Epithelial cell of esophagus (primary cell): Measurements from ENCODE around the gene TDRD7.
A peak's percentile ranks its signal among the peaks of the same experiment; 100 is the strongest.
"Not testable (repeated sequence)": the region's sequence is repeated elsewhere in the genome, so short reads cannot be mapped to it uniquely, and the experiment has no call there.

Source experiments
- DNase-seq: peaks from one replicate; pipeline ENCODE4 v3.0.0; 2010; ENCODE audit warnings: low read depth
- H3K4me3 ChIP-seq: 2 replicates; pipeline ENCODE4 v1.5.1; 2011; ENCODE audit warnings: mild to moderate bottlenecking, low read length, control low read depth
- TF ChIP-seq, protein P1 (sequence below): IDR thresholded peaks from 2 replicates; pipeline ENCODE4 v1.5.1; 2011; ENCODE audit warnings: low read depth, mild to moderate bottlenecking, low read length, control low read depth, inconsistent platforms; ENCODE audit not compliant: insufficient read depth; ENCODE audit errors: missing control alignments

The TDRD7 gene

DNA sequence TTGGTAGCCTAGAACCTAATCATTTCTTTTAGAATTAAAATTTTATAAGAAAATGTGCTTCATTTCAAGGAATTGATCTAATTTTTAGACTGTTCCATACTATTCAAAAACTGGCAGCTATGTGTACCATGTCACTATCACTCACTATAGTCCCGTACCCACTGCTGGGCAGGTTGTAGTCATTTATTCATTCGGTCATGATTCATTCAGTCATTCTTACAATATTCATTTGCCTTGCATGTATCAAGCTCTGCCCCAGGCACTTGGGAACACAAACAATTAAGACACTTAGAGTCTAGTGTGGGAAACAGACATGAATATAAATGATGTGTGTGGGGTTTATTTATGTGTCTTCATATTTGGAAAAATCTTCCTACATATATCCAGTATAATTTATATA lies 26.4 kb downstream of the TDRD7 start:
- no peak overlapping the region for H3K4me3 ChIP-seq
- peak; percentile 23 for DNase-seq
- TF ChIP-seq, protein P1, sequence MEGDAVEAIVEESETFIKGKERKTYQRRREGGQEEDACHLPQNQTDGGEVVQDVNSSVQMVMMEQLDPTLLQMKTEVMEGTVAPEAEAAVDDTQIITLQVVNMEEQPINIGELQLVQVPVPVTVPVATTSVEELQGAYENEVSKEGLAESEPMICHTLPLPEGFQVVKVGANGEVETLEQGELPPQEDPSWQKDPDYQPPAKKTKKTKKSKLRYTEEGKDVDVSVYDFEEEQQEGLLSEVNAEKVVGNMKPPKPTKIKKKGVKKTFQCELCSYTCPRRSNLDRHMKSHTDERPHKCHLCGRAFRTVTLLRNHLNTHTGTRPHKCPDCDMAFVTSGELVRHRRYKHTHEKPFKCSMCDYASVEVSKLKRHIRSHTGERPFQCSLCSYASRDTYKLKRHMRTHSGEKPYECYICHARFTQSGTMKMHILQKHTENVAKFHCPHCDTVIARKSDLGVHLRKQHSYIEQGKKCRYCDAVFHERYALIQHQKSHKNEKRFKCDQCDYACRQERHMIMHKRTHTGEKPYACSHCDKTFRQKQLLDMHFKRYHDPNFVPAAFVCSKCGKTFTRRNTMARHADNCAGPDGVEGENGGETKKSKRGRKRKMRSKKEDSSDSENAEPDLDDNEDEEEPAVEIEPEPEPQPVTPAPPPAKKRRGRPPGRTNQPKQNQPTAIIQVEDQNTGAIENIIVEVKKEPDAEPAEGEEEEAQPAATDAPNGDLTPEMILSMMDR = no peak

GRCh38 chr9:97438666-97439065 lies 26.8 kb downstream of the TDRD7 start:
- TF ChIP-seq, protein P1 = no peak
- no peak overlapping the region for H3K4me3 ChIP-seq
- DNase-seq = peak; percentile 19

DNA sequence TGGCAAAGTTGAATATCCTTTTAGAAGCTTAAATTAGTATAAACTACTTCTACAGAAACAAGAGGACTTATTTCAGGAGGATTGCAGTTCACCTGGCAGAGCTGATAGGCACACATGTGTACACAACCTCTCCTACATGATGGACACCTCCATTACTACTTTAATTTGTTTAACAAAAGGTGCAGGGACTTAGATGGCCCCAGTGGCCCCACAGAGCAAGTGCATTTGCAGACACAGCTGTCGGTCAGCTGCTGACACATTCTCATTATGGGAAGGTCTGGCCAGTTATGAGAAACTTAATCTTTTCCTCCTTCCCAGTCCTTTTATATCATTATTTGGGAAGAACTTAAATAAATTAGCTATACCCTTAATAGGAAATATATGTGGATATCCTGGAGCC lies 28.3 kb downstream of the TDRD7 start:
- TF ChIP-seq, protein P1 = no peak
- no peak overlapping the region for H3K4me3 ChIP-seq
- no peak for DNase-seq

- peak; percentile 25 for DNase-seq
- TF ChIP-seq, protein P1 = no peak
- H3K4me3 ChIP-seq = no peak overlapping the region
Measured at GRCh38 chr9:97441729-97442128, 29.8 kb downstream of the TDRD7 start.

DNA sequence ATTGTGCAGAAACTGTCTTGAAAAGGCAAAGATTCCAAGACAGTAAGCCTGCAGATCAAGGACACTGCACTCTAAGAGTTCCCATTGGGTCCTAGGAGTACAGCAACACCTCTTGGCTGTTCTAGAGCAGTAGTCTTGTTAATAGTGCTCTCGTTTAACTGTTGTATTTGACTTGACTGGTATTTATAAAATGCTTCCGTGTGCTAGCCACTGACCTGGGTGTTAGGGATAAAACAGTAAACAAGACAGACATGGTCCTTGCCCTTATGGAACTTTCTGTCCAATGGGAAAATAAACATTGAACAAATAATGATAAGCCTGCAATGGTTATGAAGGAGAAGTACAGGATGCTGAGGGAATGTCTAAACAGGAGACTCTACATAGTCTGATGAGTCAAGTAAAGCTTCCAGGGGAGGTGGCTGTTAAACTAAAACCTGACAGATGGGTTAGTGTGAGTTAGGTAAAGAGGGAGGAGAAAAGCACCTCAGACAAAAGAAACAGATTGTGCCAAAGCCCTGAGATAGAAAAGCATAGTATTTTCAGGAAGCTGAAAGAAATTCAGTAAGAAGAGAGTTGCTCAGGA lies 33.3 kb downstream of the TDRD7 start:
- no peak overlapping the region for H3K4me3 ChIP-seq
- peak; percentile 28 for DNase-seq

GRCh38 chr9:97447001-97447400 lies 35.1 kb downstream of the TDRD7 start:
- TF ChIP-seq, protein P1 = no peak
- no peak overlapping the region for H3K4me3 ChIP-seq
- DNase-seq = no peak

More for the DNA sequence above, 33.3 kb downstream of the TDRD7 start:
- TF ChIP-seq, protein P1 = no peak

DNA sequence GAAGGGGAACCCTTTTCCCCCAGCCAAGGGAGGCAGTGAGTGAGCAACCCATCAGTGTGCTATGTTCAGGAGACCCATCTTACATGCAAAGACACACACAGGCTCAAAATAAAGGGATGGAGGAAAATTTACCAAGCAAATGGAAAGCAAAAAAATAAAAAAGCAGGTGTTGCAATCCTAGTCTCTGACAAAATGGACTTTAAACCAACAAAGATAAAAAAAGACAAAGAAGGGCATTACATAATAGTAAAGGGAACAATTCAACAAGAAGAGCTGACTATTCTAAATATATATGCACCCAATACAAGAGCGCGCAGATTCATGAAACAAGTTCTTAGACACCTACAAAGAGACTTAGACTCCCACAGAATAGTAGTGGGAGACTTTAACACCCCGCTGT lies 41.7 kb downstream of the TDRD7 start:
- DNase-seq, H3K4me3 ChIP-seq: not testable (repeated sequence)

- not testable (repeated sequence) for H3K4me3 ChIP-seq, DNase-seq
Measured at GRCh38 chr9:97456841-97457240, 44.9 kb downstream of the TDRD7 start.
